Liver (tissue), 3 donors: Measurements from ENCODE around the gene ASB1.

Source experiments
- TAF1 ChIP-seq: conservative IDR thresholded peaks from 2 replicates; pipeline ENCODE4 v1.6.1; 2016; ENCODE audit warnings: antibody characterized with exemption, mild to moderate bottlenecking
- YY1 ChIP-seq: IDR thresholded peaks from 2 replicates; pipeline ENCODE4 v1.6.1; 2016; ENCODE audit warnings: antibody characterized with exemption, mild to moderate bottlenecking
- TF ChIP-seq, protein P1 (sequence below): IDR thresholded peaks from 2 replicates; pipeline ENCODE4 v1.6.1; 2016; ENCODE audit warnings: antibody characterized with exemption, mild to moderate bottlenecking
- TF ChIP-seq, protein P2 (sequence below): fragments of 150-350 bp; IDR thresholded peaks from 2 replicates; pipeline ENCODE4 v1.5.1; 2017; ENCODE audit warnings: improper control_type of control experiment, low read depth, low read length; ENCODE audit not compliant: missing input control
- donor health status: healthy.
- donor health status: healthy.

DNA sequence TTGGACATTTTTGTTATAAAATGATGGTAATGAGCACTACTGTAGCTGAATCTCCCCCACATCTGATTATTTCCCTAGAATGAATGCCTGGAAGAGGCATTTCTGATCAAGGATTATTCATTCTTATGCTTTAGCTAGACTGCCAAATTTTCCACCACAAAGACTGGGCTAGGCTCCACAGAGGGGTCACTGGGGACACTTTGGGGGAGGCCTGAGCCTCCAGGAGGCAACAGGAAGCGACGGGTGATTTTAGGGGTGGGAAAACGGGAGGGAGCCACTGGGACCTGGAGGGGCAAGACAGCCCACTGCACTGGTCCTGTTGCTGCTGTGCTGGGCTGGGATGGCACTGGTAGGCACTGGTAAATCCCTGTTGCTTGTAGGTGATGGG lies 2.4 kb upstream of the ASB1 start:
- TF ChIP-seq, protein P1, sequence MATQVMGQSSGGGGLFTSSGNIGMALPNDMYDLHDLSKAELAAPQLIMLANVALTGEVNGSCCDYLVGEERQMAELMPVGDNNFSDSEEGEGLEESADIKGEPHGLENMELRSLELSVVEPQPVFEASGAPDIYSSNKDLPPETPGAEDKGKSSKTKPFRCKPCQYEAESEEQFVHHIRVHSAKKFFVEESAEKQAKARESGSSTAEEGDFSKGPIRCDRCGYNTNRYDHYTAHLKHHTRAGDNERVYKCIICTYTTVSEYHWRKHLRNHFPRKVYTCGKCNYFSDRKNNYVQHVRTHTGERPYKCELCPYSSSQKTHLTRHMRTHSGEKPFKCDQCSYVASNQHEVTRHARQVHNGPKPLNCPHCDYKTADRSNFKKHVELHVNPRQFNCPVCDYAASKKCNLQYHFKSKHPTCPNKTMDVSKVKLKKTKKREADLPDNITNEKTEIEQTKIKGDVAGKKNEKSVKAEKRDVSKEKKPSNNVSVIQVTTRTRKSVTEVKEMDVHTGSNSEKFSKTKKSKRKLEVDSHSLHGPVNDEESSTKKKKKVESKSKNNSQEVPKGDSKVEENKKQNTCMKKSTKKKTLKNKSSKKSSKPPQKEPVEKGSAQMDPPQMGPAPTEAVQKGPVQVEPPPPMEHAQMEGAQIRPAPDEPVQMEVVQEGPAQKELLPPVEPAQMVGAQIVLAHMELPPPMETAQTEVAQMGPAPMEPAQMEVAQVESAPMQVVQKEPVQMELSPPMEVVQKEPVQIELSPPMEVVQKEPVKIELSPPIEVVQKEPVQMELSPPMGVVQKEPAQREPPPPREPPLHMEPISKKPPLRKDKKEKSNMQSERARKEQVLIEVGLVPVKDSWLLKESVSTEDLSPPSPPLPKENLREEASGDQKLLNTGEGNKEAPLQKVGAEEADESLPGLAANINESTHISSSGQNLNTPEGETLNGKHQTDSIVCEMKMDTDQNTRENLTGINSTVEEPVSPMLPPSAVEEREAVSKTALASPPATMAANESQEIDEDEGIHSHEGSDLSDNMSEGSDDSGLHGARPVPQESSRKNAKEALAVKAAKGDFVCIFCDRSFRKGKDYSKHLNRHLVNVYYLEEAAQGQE = no peak
- TF ChIP-seq, protein P2, sequence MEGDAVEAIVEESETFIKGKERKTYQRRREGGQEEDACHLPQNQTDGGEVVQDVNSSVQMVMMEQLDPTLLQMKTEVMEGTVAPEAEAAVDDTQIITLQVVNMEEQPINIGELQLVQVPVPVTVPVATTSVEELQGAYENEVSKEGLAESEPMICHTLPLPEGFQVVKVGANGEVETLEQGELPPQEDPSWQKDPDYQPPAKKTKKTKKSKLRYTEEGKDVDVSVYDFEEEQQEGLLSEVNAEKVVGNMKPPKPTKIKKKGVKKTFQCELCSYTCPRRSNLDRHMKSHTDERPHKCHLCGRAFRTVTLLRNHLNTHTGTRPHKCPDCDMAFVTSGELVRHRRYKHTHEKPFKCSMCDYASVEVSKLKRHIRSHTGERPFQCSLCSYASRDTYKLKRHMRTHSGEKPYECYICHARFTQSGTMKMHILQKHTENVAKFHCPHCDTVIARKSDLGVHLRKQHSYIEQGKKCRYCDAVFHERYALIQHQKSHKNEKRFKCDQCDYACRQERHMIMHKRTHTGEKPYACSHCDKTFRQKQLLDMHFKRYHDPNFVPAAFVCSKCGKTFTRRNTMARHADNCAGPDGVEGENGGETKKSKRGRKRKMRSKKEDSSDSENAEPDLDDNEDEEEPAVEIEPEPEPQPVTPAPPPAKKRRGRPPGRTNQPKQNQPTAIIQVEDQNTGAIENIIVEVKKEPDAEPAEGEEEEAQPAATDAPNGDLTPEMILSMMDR = no peak
- TF ChIP-seq YY1 (no peak), TAF1 (no peak)
